SU-DHL-6 (cell line): ENCODE data around the gene WNT11.
"Not testable (repeated sequence)": the region's sequence is repeated elsewhere in the genome, so short reads cannot be mapped to it uniquely, and the experiment has no call there.

Source experiments
- H2AFZ ChIP-seq: fragments of 200-600 bp; sonication (generic); 2 replicates; pipeline ENCODE4 v1.6.1; 2014; ENCODE audit warnings: low read depth, mild to moderate bottlenecking, moderate library complexity, mixed read lengths, antibody characterized with exemption, low read length; ENCODE audit not compliant: severe bottlenecking
- H3F3A ChIP-seq: fragments of 200-600 bp; shearing (Covaris generic); 2 replicates; pipeline ENCODE4 v1.6.0; 2016; ENCODE audit warnings: antibody characterized with exemption, mild to moderate bottlenecking; ENCODE audit not compliant: insufficient read depth
- H3K27ac ChIP-seq: fragments of 200-600 bp; sonication (generic); 2 replicates; pipeline ENCODE4 v1.5.1; 2016; ENCODE audit warnings: low read depth, mild to moderate bottlenecking, low read length, moderate library complexity, mixed read lengths
- H3K27me3 ChIP-seq: fragments of 200-600 bp; sonication (generic), shearing (Covaris generic); 2 replicates; pipeline ENCODE4 v1.6.0; 2014; ENCODE audit warnings: mild to moderate bottlenecking, low read length
- H3K36me3 ChIP-seq: fragments of 200-600 bp; sonication (generic); 2 replicates; pipeline ENCODE4 v1.6.1; 2014; ENCODE audit warnings: mild to moderate bottlenecking, low read length, mixed read lengths
- H3K4me2 ChIP-seq: fragments of 300-600, 200-600 bp; shearing (Covaris generic), sonication (generic); 2 replicates; pipeline ENCODE4 v1.6.0; 2014; ENCODE audit warnings: low read length, low read depth, mild to moderate bottlenecking; ENCODE audit not compliant: poor library complexity, severe bottlenecking
- H3K4me3 ChIP-seq: fragments of 200-600 bp; sonication (generic); 2 replicates; pipeline ENCODE4 v1.5.1; 2014; ENCODE audit warnings: antibody characterized with exemption, low read length, mild to moderate bottlenecking, mixed read lengths; ENCODE audit not compliant: insufficient read depth, poor library complexity, severe bottlenecking
- H3K79me2 ChIP-seq: fragments of 200-600 bp; sonication (generic); 2 replicates; pipeline ENCODE4 v1.6.1; 2014; ENCODE audit warnings: mild to moderate bottlenecking, low read length, moderate library complexity; ENCODE audit not compliant: insufficient read depth
- H3K9ac ChIP-seq: fragments of 200-600 bp; sonication (generic); 2 replicates; pipeline ENCODE4 v1.7.0; 2014; ENCODE audit warnings: mild to moderate bottlenecking, low read length
- H3K9me2 ChIP-seq: fragments of 200-600 bp; sonication (generic); replicated peaks from 2 replicates; pipeline ENCODE4 v1.6.1; 2014; ENCODE audit warnings: low read length; ENCODE audit not compliant: insufficient read depth
- H3K9me3 ChIP-seq: fragments of 200-600 bp; sonication (generic); 2 replicates; pipeline ENCODE4 v1.6.1; 2014; ENCODE audit warnings: low read length, mixed read lengths; ENCODE audit not compliant: insufficient read depth
- H4K20me1 ChIP-seq: fragments of 200-600 bp; sonication (generic); 2 replicates; pipeline ENCODE4 v1.6.1; 2014; ENCODE audit warnings: low read depth, mild to moderate bottlenecking, antibody characterized with exemption, low read length, moderate library complexity, mixed read lengths
- CTCF ChIP-seq: fragments of 200-600 bp; sonication (generic); IDR thresholded peaks from one replicate; pipeline ENCODE4 v1.5.1; 2017; ENCODE audit warnings: antibody characterized with exemption, mild to moderate bottlenecking, low read length, moderate library complexity; ENCODE audit not compliant: insufficient read depth, poor library complexity, severe bottlenecking
- EZH2phosphoT487 ChIP-seq: fragments of 200-600 bp; sonication (generic), shearing (Covaris generic); conservative IDR thresholded peaks from 2 replicates; pipeline ENCODE4 v1.6.1; 2018; ENCODE audit warnings: mild to moderate bottlenecking, antibody characterized with exemption, low read length, moderate library complexity, mixed read lengths

The WNT11 gene

DNA sequence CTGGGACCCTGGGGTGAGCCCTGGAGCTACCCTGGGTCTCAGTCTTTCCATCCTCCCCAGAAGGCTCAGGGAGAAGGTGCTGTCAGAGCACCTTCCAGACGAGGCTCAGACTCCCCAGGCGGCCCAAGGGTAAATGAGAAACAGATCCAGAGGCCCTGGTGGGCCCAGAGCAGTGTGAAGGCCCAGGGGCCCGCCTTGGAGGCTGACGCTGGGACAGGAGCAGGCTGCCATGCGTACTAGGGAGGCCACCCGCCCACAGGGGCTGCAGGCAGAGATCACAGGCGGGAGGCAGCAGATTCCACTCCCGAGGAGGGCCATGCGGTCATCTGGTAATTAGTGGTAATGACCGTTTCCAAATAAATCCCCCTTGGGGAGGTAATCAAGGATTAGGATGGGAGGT, 5.2 kb downstream of the WNT11 start:
- H3K9ac ChIP-seq: no peak overlapping the region
- H4K20me1 ChIP-seq: no peaks in the 10 kb centered on the region
- H3K27me3 ChIP-seq: no peaks in the 10 kb centered on the region
- H2AFZ ChIP-seq: no peak overlapping the region
- no peak overlapping the region for H3K4me3 ChIP-seq
- no peak for TF ChIP-seq EZH2phosphoT487
- TF ChIP-seq CTCF: no peak
- H3F3A ChIP-seq: no peaks in the 10 kb centered on the region
- no peaks in the 10 kb centered on the region for H3K9me2 ChIP-seq
- no peak overlapping the region for H3K4me2 ChIP-seq
- H3K79me2 ChIP-seq: no peaks in the 10 kb centered on the region
- H3K9me3 ChIP-seq: no peaks in the 10 kb centered on the region
- H3K36me3 ChIP-seq: no peaks in the 10 kb centered on the region
- H3K27ac ChIP-seq: no peak overlapping the region

DNA sequence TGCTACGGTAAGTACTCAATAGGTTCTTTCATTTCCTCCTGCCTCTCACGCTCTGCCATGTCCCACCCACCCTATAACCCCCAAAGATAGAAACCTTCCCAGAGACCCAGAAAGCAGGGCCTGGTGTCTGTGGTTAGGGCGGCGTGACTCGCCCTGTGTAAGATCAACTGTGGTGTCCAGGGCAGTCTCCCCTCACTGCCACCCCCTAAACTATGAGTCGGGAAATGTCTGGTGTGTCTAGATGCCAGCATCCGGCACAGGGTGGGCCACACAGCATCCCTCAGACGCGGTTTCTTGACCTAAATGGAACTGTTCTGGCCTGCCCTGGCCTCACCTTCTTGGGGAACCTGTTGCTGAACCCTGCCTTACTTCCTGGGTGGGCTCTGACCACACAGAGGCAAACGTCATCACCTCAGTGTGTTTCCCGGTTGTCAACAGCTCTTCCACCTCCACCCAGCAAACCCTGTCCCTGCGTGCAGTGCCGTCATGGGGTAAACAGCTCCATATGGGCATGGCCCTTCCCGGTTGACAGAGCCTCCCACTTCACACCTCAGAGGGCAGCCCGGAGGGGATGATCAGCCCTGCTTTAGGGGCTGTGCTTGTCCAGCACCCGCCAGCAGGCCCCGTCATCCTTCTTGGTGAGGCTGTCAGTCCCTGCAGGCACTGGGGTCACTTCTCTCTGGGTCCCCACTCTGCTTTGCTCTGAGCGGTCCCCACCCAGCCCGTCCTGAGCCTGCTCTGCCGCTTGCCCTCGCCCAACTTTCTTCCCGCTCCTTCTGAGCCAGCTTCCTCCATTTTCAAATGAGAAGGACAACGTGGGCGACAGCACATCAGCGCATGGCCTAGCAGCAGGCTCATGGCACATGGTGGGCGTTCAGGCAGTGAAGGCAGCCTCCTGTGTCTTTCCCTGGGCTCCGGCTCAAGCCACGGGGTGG, 6.0 kb downstream of the WNT11 start:
- no peaks in the 10 kb centered on the region for H3K9me2 ChIP-seq
- no peaks in the 10 kb centered on the region for H3K27me3 ChIP-seq
- no peak overlapping the region for H3K4me2 ChIP-seq
- no peak overlapping the region for H3K9ac ChIP-seq
- no peak overlapping the region for H2AFZ ChIP-seq
- H3F3A ChIP-seq: no peaks in the 10 kb centered on the region
- no peaks in the 10 kb centered on the region for H3K79me2 ChIP-seq
- H3K4me3 ChIP-seq: no peak overlapping the region
- H3K9me3 ChIP-seq: no peaks in the 10 kb centered on the region
- no peaks in the 10 kb centered on the region for H3K36me3 ChIP-seq
- TF ChIP-seq CTCF (no peak), EZH2phosphoT487 (no peak)
- H3K27ac ChIP-seq: no peak overlapping the region
- no peaks in the 10 kb centered on the region for H4K20me1 ChIP-seq

GRCh38 chr11:76198691-76199090, 7.6 kb downstream of the WNT11 start:
- not testable (repeated sequence) for H3K4me3 ChIP-seq, H3K9me2 ChIP-seq, H3K79me2 ChIP-seq, H2AFZ ChIP-seq, H3F3A ChIP-seq, H3K36me3 ChIP-seq, H3K27me3 ChIP-seq, H3K4me2 ChIP-seq, H3K9ac ChIP-seq, H3K9me3 ChIP-seq, H4K20me1 ChIP-seq, H3K27ac ChIP-seq

GRCh38 chr11:76197941-76198640, 8.2 kb downstream of the WNT11 start:
- Histone ChIP-seq H3K4me2 (no peak overlapping the region), H3F3A (no peaks in the 10 kb centered on the region), H3K4me3 (no peak overlapping the region), H3K9me3 (no peaks in the 10 kb centered on the region), H3K9me2 (no peaks in the 10 kb centered on the region), H3K27me3 (no peaks in the 10 kb centered on the region), H3K27ac (no peak overlapping the region), H2AFZ (no peak overlapping the region), H3K9ac (no peak overlapping the region), H3K79me2 (no peaks in the 10 kb centered on the region), H3K36me3 (no peaks in the 10 kb centered on the region), H4K20me1 (no peaks in the 10 kb centered on the region)
- TF ChIP-seq EZH2phosphoT487 (no peak), CTCF (no peak)
